NCI-H82 treated with DMSO at 0.1 percent for 48 hours (cell line): ENCODE measurements around the gene MIEF1.
A peak's percentile ranks its signal among the peaks of the same experiment; 100 is the strongest.
"Not testable (repeated sequence)": the region's sequence is repeated elsewhere in the genome, so short reads cannot be mapped to it uniquely, and the experiment has no call there.

Experiments used
- DNase-seq: peaks from one replicate; lab custom pipeline; 2025; ENCODE audit not compliant: unreplicated experiment; lab: John Stamatoyannopoulos, UW

MIEF1 gene

DNA sequence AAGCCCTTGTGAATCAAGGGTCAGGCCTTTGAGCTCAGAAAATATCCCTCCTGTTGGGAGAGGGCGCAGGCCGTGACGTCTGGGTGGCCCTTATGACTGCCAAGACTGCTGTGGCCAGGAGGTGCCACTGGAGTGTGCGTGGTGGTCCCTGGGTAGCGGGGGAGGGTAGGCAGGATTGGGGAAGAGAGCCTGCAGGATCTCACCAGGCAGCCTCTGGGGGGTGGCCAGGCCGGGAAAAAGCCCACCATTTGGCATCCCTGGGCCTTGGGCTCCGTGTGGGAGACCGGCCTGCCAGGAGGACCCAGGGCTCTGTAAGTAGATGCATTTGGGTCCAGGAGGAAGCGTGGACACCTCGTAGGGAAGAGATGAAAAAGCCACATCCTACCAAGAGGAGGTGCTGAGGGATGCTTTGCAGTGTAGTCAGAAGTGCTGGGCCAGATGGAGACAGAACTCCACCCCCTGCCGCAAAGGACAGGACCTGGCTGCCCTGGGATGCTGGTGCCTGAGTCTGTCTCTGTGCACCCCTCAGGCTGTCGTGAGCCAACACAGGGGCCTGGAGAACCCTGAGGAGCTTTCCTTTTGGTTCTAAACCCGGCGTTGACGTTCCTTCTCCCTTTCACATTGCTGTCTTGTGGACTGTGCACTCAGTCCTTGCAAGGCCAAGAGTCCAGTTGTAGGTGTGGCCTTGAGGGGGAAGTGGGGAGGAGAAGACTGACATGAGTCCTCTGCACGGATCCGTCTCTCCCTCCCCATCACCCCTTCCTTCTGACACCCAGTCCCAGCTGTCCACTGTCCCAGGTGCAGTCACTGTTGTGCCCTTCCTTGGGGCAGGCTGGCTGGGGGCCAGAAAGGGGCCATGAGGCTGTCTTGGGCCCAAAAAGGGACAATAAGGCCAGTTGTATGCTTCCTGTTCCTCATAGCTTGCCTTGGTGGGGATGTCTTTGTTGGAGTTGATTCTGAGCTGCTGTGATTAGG is 12.7 kb upstream of the MIEF1 start:
- DNase-seq, result no peak

DNA sequence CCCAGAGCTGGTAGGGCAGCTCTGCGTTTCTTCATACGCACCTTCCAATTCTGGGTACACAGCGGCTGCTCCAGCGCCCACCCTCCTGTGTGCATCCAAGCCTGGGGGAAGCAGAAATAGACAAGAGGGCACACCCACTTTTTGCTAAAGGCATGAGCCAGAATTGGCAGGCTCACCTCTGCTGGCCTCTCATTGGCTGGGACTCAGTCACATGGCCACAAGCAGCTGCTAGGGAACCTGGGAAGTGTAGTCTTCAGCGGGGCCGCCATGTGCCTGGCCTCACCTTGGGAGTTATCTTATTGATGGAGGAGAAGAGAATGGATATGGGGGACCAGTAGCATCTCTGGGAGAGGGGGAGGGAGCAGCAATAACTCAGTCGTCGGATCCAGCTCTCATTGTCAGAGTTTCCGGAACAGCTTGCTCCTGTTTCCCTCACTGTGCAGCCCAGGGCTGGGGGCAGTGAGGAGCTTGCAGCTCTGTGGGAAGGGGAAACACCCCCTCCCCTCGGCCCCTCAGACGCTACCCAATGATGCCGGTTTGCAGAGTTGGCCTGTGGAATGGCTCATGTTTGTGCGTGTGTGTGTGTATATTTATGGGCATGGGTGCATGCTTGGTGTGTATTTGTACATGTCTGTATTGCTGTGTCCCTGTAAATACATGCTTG is 11.8 kb upstream of the MIEF1 start:
- DNase-seq, result peak; percentile 19

GRCh38 chr22:39490966-39491680 is 11.0 kb upstream of the MIEF1 start:
- no peak for DNase-seq

- DNase-seq, result no peak
Measured at GRCh38 chr22:39491696-39492095, 10.4 kb upstream of the MIEF1 start.

GRCh38 chr22:39492186-39492585 is 9.9 kb upstream of the MIEF1 start:
- DNase-seq, result no peak

- DNase-seq, result no peak
Measured at GRCh38 chr22:39493759-39494158, 8.3 kb upstream of the MIEF1 start.

DNA sequence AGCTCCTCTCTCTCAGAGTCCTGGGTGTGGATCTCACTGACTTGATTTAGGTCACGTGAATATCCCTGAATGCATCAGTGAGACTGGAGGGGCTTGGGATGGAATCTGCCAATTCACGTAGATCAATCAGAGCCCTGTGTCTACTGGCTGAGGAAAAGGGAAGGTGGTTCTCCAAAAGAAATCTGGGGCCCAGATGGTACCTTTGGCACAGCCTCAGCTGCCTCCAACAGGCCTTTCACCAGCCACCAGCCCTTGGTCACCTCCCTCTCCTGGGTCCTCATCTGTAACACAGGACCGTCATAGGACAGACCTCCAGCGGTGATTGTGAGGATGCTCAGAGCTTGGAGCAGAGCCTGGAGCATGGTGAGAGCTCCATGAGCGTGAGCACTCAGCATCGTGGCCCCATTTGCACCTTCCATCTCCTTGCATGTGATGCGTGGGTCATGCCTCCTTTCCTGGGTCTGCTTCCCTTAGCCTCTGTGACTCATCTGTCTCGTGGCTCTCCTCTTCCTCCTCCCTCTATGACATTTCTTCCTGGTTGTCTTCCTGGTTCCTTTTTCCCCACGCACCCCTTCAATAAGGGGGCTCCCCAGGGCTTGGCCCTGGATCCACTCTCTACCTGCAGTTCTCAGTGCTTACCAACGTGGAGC is 7.5 kb upstream of the MIEF1 start:
- DNase-seq, result no peak

GRCh38 chr22:39496131-39496838 is 5.8 kb upstream of the MIEF1 start:
- DNase-seq, result peak; percentile 35

DNA sequence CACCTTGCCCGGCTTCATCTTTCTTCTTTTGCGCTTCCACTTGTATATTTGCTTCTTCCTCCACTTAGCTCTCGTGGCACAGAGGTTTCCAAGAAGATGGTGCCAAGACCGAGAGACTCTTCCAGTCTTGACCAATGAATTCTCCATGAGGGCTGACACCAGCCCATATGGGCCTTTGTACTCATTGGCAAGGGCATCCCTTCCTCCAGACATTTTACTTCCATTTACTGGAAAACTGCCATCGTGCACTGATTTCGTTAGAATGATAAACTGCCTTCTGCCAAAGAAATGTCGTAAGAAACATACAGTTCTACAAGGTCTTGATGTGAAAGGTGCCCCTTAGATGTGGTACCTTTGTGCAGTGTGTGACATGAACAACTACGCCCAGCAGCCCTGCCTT is 4.7 kb upstream of the MIEF1 start:
- no peak for DNase-seq

DNA sequence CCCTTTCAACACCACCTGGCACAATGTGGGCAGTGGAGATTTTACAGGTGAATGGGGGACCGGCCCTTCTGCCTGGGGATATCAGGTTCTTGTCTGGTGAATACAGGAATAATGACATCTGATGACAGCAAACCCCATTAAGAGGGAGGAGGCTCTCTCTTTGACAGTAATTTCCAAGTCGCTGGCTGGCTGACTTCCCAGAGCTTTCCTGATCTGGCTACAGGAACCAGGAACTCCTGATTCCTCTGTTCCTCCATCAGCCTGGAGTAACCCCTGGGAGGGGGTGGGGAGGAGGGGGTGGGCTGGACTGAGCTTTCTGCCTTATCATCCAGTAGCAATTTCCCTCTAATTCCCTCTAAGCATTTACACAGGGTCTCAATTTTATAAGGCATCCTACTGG is 3.7 kb upstream of the MIEF1 start:
- DNase-seq, result no peak

GRCh38 chr22:39498802-39499201 is 3.3 kb upstream of the MIEF1 start:
- DNase-seq, result no peak

DNA sequence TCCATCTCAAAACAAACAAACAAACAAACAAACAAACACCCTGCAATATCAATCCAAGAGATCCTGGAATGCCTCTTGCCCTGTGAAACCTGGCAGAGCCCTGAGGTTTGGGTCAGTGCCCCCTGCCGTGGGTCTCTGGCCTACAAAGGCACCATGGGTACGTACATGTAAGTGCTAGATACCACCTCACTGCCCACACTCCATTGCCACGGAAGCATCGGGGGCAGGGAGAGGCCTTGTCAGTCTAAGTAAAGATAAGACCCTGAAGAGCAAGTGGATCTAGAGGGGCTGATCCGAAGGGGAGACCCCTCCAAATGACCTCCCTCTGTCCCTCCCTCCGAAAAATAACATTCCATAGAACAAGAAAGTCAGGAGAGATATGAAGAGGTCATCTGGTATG is 2.0 kb upstream of the MIEF1 start:
- no peak for DNase-seq

DNA sequence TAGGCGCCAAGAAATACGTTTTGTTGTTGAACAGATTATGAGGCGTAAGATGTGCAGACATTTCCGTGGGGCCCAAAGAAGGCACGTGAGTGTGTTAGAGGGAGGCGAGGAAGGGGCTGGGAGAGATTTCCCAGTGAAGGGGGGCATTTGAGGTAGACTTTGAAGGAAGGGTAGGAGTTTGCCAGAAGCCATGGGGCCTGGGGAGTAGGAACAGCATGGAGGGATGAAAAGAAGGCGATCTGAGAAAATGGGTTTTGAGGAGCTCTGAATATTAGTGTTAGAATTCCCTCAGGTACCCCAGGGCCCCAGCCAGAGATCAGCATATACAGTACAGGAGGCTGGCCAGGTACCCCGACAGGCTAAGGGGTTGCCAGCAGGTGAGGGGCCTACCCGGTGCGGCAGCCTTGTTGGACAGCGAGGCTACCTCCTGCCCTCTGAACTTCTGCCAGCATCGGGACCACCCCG is 414 bp upstream of the MIEF1 start:
- DNase-seq, result no peak

DNA sequence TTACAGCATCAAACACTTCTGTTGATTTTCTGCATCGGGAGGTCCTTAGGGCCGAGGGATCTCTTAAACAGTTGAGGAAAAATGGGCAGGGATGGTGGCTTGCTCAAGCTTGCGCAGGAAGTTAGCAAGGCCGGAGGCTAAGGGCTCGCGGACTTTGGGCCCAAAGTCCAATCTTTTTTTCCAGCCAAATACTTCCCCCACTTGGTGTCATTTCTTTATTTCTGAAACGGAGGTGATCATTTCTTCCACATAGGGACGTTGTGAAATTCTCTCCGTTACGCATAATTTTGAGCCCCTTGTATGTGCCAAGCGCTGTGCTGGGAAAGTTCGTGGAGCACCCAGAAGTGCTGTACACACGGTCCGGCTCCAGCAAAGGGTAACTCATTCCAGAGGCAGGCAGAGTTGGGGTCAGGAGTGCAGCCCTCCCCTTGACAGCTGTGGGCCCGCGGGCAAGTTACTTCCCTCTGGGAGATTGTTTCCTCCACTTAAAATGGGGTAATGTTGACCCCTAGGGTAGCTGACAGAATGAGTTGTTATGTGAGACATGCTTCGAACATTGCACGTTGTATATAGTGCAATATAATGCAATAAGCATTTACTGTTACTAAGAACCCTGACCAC is 809 bp downstream of the MIEF1 start:
- no peak for DNase-seq

DNA sequence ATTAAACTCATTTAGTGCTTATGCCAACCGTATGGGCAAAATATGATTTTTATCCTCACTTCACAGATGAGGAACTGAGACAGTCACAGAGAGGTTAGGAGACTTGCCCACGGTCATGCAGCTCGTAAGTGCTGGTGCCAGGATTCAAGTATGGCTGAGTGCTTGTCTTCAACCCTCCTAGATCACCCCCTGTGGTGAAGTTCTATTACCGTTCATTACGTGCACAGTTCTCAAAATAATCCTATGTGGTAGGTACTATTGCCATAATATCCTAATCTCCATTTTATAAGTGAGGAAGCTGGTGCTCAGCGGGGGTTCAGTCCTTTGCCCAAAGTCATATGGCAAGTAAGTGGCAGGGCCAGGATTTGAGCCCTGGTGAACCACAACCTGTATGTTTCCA is 1.5 kb downstream of the MIEF1 start:
- DNase-seq, result no peak

DNA sequence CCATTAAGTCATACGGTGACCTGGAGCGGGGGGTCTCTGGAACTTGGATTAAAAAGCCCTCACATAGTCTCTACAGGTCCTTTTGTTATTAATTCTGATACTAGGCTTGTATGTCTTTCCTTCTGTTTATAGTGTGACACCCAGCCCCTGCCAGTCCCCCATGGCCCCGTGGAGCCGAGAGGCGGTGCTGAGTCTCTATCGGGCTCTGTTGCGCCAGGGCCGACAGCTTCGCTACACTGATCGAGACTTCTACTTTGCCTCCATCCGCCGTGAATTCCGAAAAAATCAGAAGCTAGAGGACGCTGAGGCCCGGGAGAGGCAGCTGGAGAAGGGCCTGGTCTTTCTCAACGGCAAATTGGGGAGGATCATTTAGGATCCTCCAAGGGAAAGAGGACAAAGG is 2.0 kb downstream of the MIEF1 start:
- no peak for DNase-seq

GRCh38 chr22:39507021-39507420 is 4.9 kb downstream of the MIEF1 start:
- DNase-seq, result not testable (repeated sequence)

GRCh38 chr22:39508393-39508792 is 6.3 kb downstream of the MIEF1 start:
- DNase-seq, result no peak

DNA sequence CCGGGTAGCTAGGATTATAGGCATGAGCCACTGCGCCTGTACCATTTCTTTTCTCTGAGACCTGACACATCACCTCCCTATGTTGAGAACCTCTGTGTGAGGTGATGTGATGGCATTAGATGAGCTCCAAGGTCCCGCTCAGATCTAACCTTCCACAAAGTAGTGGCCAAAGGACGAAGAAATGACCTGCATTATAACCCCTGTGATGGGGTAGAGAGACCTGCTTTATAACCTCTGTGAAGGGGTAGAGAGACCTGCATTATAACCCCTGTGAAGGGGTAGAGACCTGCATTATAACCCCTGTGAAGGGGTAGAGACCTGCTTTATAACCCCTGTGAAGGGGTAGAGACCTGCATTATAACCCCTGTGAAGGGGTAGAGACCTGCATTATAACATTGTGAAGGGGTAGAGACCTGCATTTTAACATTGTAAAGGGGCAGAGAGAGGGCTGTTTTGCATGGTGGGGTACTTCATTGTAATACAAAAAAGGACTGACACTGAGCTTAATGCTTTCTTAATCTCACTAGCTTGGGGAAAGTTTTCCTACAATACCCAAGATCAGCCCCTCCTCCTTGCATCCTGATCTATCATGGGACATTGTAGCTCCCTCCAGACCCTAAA is 8.5 kb downstream of the MIEF1 start:
- DNase-seq, result no peak

- DNase-seq, result no peak
Measured at GRCh38 chr22:39511226-39511625, 9.1 kb downstream of the MIEF1 start.
